ENCODE measurements around the gene TBL3. TPM values are rescaled to one million over a fixed set of nuclear protein-coding genes. Genes with fewer than 3 reads are reported as not detected.

Gene TBL3
- total RNA-seq, 1 donor from 2014 or later: 26.8 TPM

DNA sequence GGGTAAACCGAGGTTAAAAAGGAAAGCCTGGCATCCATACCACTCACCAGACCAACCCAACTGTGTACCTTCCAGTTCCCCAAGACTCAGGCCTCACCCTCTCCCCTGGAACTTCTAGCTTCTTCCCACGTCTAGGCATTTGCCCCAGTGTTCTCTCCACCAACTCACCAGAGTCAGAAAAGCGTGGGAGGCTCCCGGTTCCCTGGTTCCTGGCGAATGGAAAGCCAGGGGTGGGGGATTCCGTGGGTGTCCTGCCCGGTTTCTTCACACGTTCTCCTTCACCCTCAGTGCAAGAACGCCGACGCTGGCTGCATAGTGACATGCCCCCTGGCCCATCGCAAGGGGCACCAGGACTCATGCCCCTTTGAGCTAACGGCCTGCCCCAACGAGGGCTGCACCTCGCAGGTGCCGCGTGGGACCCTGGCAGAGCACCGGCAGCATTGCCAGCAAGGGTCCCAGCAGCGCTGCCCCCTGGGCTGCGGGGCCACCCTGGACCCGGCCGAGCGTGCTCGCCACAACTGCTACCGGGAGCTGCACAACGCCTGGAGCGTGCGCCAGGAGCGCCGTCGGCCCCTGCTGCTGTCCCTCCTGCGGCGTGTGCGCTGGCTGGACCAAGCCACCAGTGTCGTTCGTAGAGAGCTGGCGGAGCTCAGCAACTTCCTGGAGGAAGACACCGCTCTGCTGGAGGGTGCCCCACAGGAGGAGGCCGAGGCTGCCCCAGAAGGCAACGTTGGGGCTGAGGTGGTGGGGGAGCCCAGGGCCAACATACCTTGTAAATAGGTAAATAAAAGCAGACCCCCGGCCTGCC, 3.5 kb upstream of the TBL3 start:
- no peak for DNase-seq

DNA sequence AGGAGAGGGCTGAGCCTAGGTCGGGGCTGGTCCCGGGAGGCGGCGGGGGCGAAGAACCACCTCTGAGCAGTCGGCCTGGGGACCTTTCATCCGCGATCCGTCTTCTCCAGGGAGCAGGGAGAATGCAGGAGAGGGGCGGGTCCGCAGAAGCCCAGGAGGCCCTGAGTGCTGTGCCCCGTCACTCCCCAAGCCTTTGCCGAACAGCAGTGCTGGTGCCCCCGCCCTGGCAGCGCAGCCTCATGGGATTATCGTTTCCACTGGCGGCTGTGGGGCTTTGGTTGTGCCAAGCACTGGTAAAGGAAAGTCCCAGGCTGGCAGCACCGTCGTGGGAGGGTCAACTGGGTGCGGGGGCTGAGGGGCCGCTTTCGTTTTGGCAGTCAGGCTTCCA, 631 bp downstream of the TBL3 start:
- peak overlapping the region; percentile 97 for H3K4me3 Mint-ChIP-seq (ENCODE audit: unreplicated experiment)
- H3K27me3 Mint-ChIP-seq (ENCODE audit: unreplicated experiment): peaks cover 8% of the 10 kb centered on the region
- no peaks in the 10 kb centered on the region for H3K36me3 Mint-ChIP-seq (ENCODE audit: unreplicated experiment)
- no peak for DNase-seq
- TF ChIP-seq, protein P1, sequence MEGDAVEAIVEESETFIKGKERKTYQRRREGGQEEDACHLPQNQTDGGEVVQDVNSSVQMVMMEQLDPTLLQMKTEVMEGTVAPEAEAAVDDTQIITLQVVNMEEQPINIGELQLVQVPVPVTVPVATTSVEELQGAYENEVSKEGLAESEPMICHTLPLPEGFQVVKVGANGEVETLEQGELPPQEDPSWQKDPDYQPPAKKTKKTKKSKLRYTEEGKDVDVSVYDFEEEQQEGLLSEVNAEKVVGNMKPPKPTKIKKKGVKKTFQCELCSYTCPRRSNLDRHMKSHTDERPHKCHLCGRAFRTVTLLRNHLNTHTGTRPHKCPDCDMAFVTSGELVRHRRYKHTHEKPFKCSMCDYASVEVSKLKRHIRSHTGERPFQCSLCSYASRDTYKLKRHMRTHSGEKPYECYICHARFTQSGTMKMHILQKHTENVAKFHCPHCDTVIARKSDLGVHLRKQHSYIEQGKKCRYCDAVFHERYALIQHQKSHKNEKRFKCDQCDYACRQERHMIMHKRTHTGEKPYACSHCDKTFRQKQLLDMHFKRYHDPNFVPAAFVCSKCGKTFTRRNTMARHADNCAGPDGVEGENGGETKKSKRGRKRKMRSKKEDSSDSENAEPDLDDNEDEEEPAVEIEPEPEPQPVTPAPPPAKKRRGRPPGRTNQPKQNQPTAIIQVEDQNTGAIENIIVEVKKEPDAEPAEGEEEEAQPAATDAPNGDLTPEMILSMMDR (IDR thresholded peaks at IDR 0.05; ENCODE audit: partially characterized antibody, unreplicated experiment): no peak
- peaks cover 8% of the 10 kb centered on the region for H3K9me3 Mint-ChIP-seq (ENCODE audit: unreplicated experiment)
- no peak overlapping the region for H3K27ac Mint-ChIP-seq (ENCODE audit: unreplicated experiment)
- H3K4me1 Mint-ChIP-seq (ENCODE audit: low read depth, unreplicated experiment): peaks cover 2% of the 10 kb centered on the region

More for the DNA sequence above, 3.5 kb upstream of the TBL3 start:
- Mint-ChIP-seq H3K9me3 (ENCODE audit: unreplicated experiment) (peaks cover 15% of the 10 kb centered on the region), H3K27me3 (ENCODE audit: unreplicated experiment) (peaks cover 13% of the 10 kb centered on the region), H3K36me3 (ENCODE audit: unreplicated experiment) (no peaks in the 10 kb centered on the region), H3K27ac (ENCODE audit: unreplicated experiment) (no peak overlapping the region), H3K4me3 (ENCODE audit: unreplicated experiment) (no peak overlapping the region), H3K4me1 (ENCODE audit: low read depth, unreplicated experiment) (peaks cover 7% of the 10 kb centered on the region)
- TF ChIP-seq, protein P1 (IDR thresholded peaks at IDR 0.05; ENCODE audit: partially characterized antibody, unreplicated experiment): no peak

DNA sequence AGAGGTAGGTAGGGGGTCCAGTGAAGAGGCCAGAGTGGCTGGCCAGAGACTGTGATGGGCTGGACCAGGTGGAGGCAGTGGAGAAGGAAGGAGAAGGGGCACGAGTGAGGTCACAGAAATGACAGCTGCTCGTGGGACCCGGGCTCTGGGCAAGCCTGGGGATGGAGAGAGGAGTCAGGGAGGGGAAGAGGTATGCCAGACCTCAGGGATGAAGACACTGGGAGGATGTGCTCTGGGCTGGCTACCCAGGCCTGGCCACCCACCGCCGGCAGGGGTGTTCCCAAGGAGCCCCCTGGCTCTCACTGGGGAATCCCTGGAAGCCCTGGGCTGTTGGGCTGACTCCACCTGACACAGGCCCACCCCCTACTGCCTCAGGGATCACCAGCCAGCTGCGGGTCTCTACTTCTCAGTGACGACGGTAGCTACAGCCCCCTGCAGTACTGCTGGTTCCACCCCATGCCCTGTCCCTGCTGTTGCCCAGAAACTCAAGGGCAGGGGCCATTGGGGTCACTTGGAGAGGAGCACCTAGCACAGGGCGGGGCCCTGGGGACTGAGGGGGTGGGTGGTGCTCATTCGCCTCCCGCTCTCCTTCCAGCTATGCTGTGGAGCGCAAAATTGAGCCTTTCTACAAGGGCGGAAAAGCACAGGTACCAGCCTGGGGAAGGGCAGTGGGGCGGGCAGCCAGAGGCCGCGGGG, 1.8 kb downstream of the TBL3 start:
- Mint-ChIP-seq H3K4me1 (ENCODE audit: low read depth, unreplicated experiment) (peaks cover 2% of the 10 kb centered on the region), H3K27ac (ENCODE audit: unreplicated experiment) (no peak overlapping the region), H3K27me3 (ENCODE audit: unreplicated experiment) (peaks cover 8% of the 10 kb centered on the region), H3K9me3 (ENCODE audit: unreplicated experiment) (peaks cover 8% of the 10 kb centered on the region), H3K36me3 (ENCODE audit: unreplicated experiment) (no peaks in the 10 kb centered on the region), H3K4me3 (ENCODE audit: unreplicated experiment) (no peak overlapping the region)
- TF ChIP-seq, protein P1 (IDR thresholded peaks at IDR 0.05; ENCODE audit: partially characterized antibody, unreplicated experiment): no peak
- no peak for DNase-seq

DNA sequence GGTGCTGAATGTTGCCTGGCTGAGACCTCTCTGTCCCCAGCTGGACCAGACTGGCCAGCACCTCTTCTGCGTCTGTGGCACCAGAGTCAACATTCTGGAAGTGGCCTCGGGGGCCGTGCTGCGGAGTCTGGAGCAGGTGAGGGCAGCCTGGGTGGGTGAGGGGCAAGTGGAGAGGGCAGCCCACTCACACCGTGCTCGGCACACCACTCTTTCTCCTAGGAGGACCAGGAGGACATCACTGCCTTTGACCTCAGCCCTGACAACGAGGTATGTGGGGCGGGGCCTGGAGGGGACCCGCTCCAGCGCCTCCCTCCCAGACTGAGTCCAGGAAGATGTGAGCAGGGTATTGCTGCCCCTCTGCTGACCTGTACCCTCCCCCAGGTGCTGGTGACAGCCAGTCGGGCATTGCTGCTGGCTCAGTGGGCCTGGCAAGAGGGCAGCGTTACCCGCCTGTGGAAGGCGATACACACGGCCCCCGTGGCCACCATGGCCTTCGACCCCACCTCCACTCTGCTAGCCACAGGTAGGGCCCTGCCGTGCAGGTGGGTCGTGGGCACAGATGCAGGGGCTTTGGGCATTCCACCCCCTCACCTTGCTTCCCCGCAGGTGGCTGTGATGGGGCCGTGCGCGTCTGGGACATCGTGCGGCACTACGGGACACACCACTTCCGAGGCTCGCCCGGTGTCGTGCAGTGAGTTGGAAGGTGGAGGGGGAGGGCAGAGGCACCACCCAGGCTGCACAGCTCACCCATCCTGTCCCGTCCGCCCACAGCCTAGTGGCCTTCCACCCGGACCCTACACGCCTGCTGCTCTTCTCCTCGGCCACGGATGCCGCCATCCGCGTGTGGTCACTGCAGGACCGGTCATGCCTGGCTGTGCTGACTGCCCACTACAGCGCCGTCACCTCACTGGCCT, 2.6 kb downstream of the TBL3 start:
- Mint-ChIP-seq H3K36me3 (ENCODE audit: unreplicated experiment) (no peaks in the 10 kb centered on the region), H3K4me1 (ENCODE audit: low read depth, unreplicated experiment) (peaks cover 2% of the 10 kb centered on the region), H3K4me3 (ENCODE audit: unreplicated experiment) (no peak overlapping the region), H3K27me3 (ENCODE audit: unreplicated experiment) (peaks cover 8% of the 10 kb centered on the region), H3K27ac (ENCODE audit: unreplicated experiment) (no peak overlapping the region), H3K9me3 (ENCODE audit: unreplicated experiment) (peaks cover 8% of the 10 kb centered on the region)
- no peak for DNase-seq
- TF ChIP-seq, protein P1 (IDR thresholded peaks at IDR 0.05; ENCODE audit: partially characterized antibody, unreplicated experiment): no peak
